Ovary (tissue), 9 donors: Measurements from ENCODE around the gene CCDC148. TPM values are rescaled to one million over a fixed set of nuclear protein-coding genes. Genes with fewer than 3 reads are reported as not detected.

Source experiments
- DNase-seq, 5 donors: peaks; one replicate each; pipeline ENCODE4 v3.0.0-alpha.2; 2019 to 2020
- H3K27ac ChIP-seq, 2 donors: fragments of 200-600 bp; one replicate each; pipeline versions ENCODE4 v1.5.1 to v1.8.0; 2019 to 2022
- H3K27me3 ChIP-seq: fragments of 200-600 bp; one replicate; pipeline ENCODE4 v1.8.0; 2022
- H3K36me3 ChIP-seq: fragments of 200-600 bp; sonication (generic); one replicate; pipeline ENCODE4 v1.5.1; 2019
- H3K4me1 ChIP-seq: one replicate; pipeline ENCODE4 v1.8.1; 2013; ENCODE audit warnings: mild to moderate bottlenecking, moderate library complexity; ENCODE audit not compliant: insufficient read depth
- H3K4me3 ChIP-seq: fragments of 200-600 bp; sonication (generic); one replicate; pipeline ENCODE4 v1.5.1; 2017
- H3K9me3 ChIP-seq, 2 donors: fragments of 200-600 bp in 1 of 2; sonication (generic) in 1 of 2; one replicate each; pipeline versions ENCODE4 v1.5.1 to v1.8.1; 2013 to 2019; ENCODE audit warnings: mild to moderate bottlenecking in 1 of 2, moderate library complexity in 1 of 2
- EP300 ChIP-seq: sonication (generic); formaldehyde crosslinking; IDR thresholded peaks from one replicate; pipeline ENCODE4 v1.6.1; 2017; ENCODE audit warnings: antibody characterized with exemption
- POLR2A ChIP-seq: fragments of 450-650 bp; IDR thresholded peaks from one replicate; pipeline ENCODE4 v1.6.1; 2017; ENCODE audit warnings: antibody characterized with exemption, mild to moderate bottlenecking, moderate library complexity
- WGBS, 3 donors: extraction: QIAGEN DNeasy Blood & Tissue Kit in 1 of 3; methylation state at CpG; one replicate each; pipeline versions ENCODE4 v1.1.5 to v1.1.7; 2013 to 2017; 5-methylcytosine and 5-hydroxymethylcytosine counted together
- intact Hi-C, 4 donors: fragments of 100-400 bp; cut with DNase I; formaldehyde crosslinking; loops; one replicate each; pipeline versions ENCODE4 v1.11.0 to v1.15.1; 2022 to 2023
- polyA plus RNA-seq, 2 donors: library from polyadenylated mRNA; stranded (reverse); fragments of 200-250 nt in 1 of 2; fragments of 350-450 nt in 1 of 2; fragmentation: Illumina TruSeq in 1 of 2; extraction: RNeasy Lipid Tissue Mini Kit (QIAGEN cat#74804) in 1 of 2; gene quantifications; one replicate each; pipeline ENCODE4 v1.2.3, GENCODE V29; 2013 to 2014
- total RNA-seq, 7 donors: library from RNA; depleted of rRNA in 2 of 7; stranded (reverse); fragments of >200 nt in 2 of 7; fragmentation: NEBNext Ultra II Directional in 3 of 7; extraction: Animal tissue kit (Norgen Biotek cat#: 25700) in 3 of 7; gene quantifications; one replicate each; pipeline versions ENCODE4 v1.1.0 to v1.2.4, GENCODE V29; 2016 to 2023
- TF ChIP-seq, protein P1 (sequence below), 3 donors: fragments of 450-650 bp in 2 of 3; fragments of 200-600 bp in 1 of 3; IDR thresholded peaks; one replicate each; pipeline versions ENCODE4 v1.5.1 to v1.8.0; 2016 to 2022; ENCODE audit warnings: antibody characterized with exemption in 3 of 3, mild to moderate bottlenecking in 1 of 3
- donor health status: DM: no; HTN: no; CAD: no; lungs with moderate emphysema.
- donor health status: DM: no; HTN: no; CAD: no.
- donor health status: Bipolar disorder and iron deficiency.
- donor health status: DM: yes; HTN: yes; CAD: no.
- donor health status: DM: no; HTN: no; CAD: no.
- donor health status: DM: yes; HTN: yes; CAD: no.

CCDC148 gene
- total and polyA plus RNA-seq, 9 donors = 0.80 to 6.6 (median 3.5) TPM

DNA sequence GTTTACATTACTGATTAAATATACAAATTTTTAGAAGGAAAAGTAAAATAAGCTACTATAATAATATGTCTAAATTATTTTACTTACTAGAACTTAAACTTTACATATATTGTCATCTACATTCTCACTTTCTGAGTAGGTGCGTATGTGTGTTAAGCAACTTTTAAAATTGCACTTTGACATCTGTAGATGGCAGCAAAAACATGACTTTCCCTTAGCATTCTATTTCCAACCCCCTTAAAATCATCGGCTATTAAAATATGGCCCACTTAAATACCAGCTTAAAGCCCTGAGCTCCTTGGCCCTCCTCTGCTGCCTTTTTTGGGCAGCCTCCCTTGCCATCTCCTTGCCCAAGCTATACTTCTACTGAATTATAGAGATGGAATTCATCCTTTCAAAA, 276.9 kb downstream of the CCDC148 start:
- WGBS, 3 donors = 9 to 13% (median 9%) methylated on average over 2 of the region's 2 CpGs

GRCh38 chr2:158178646-158179045, 277.9 kb downstream of the CCDC148 start:
- 15 to 24% (median 19%) methylated on average over 3 of the region's 3 CpGs for WGBS, 3 donors
- TF ChIP-seq EP300 = no peak
- no peak for TF ChIP-seq POLR2A
- TF ChIP-seq, protein P1, sequence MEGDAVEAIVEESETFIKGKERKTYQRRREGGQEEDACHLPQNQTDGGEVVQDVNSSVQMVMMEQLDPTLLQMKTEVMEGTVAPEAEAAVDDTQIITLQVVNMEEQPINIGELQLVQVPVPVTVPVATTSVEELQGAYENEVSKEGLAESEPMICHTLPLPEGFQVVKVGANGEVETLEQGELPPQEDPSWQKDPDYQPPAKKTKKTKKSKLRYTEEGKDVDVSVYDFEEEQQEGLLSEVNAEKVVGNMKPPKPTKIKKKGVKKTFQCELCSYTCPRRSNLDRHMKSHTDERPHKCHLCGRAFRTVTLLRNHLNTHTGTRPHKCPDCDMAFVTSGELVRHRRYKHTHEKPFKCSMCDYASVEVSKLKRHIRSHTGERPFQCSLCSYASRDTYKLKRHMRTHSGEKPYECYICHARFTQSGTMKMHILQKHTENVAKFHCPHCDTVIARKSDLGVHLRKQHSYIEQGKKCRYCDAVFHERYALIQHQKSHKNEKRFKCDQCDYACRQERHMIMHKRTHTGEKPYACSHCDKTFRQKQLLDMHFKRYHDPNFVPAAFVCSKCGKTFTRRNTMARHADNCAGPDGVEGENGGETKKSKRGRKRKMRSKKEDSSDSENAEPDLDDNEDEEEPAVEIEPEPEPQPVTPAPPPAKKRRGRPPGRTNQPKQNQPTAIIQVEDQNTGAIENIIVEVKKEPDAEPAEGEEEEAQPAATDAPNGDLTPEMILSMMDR (IDR thresholded peaks at IDR 0.05) = no peak
- intact Hi-C loops = no loop called here

More for the DNA sequence above, 276.9 kb downstream of the CCDC148 start:
- TF ChIP-seq, protein P1 (IDR thresholded peaks at IDR 0.05) = no peak
- TF ChIP-seq POLR2A (no peak), EP300 (no peak)
- no peak overlapping the region for H3K4me3 ChIP-seq
- intact Hi-C loops = loop anchor here in 2 of 4 donors (10.0 kb wide), 2 partner anchors 565 to 575 kb away; no protein-coding TSS in a partner anchor
- H3K4me1 ChIP-seq = no peaks in the 10 kb centered on the region
- H3K27me3 ChIP-seq = no peaks in the 10 kb centered on the region
- no peak for DNase-seq
- no peak overlapping the region for H3K27ac ChIP-seq
- no peaks in the 10 kb centered on the region for H3K9me3 ChIP-seq
- H3K36me3 ChIP-seq = no peaks in the 10 kb centered on the region

DNA sequence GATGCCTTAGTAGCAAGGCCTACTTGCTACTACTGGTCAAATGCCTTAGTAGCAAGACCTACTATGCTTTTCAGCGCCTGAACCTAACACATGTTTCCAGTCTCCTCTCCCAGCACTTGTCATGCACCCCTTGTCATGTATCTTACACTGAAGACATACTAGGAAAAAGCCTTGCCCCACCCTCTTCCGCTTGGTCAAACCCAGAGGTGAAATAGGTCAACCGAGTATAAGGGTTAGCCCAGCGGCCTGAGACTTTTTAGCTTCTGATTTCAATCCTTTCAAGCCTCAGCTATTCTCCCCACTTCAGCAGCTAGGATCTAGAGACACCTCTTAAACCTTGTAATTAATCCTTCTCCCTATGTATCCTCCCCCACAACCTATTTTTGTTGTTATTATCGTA, 281.6 kb downstream of the CCDC148 start:
- DNase-seq = no peak
- TF ChIP-seq, protein P1 (IDR thresholded peaks at IDR 0.05) = no peak
- no peak for TF ChIP-seq EP300
- TF ChIP-seq POLR2A = no peak

More at GRCh38 chr2:158178646-158179045, 277.9 kb downstream of the CCDC148 start:
- no peaks in the 10 kb centered on the region for H3K9me3 ChIP-seq
- no peak overlapping the region for H3K4me3 ChIP-seq
- H3K4me1 ChIP-seq = no peaks in the 10 kb centered on the region
- DNase-seq = no peak
- H3K36me3 ChIP-seq = no peaks in the 10 kb centered on the region
- H3K27me3 ChIP-seq = no peaks in the 10 kb centered on the region
- no peak overlapping the region for H3K27ac ChIP-seq

GRCh38 chr2:158174495-158174894, 282.1 kb downstream of the CCDC148 start:
- H3K9me3 ChIP-seq = no peaks in the 10 kb centered on the region
- no peak for DNase-seq
- no peak overlapping the region for H3K27ac ChIP-seq
- no peaks in the 10 kb centered on the region for H3K4me1 ChIP-seq
- no peaks in the 10 kb centered on the region for H3K36me3 ChIP-seq
- no peaks in the 10 kb centered on the region for H3K27me3 ChIP-seq
- H3K4me3 ChIP-seq = no peak overlapping the region
- intact Hi-C loops = no loop called here
- 75 to 86% (median 79%) methylated on average over 1 of the region's 1 CpG for WGBS, 3 donors
- TF ChIP-seq, protein P1 (IDR thresholded peaks at IDR 0.05) = no peak
- TF ChIP-seq EP300 = no peak
- no peak for TF ChIP-seq POLR2A

More for the DNA sequence above, 281.6 kb downstream of the CCDC148 start:
- H3K4me1 ChIP-seq = no peaks in the 10 kb centered on the region
- intact Hi-C loops = no loop called here
- WGBS, 3 donors = 95 to 96% (median 95%) methylated on average over 5 of the region's 5 CpGs
- H3K4me3 ChIP-seq = no peak overlapping the region
- no peaks in the 10 kb centered on the region for H3K36me3 ChIP-seq
- H3K27ac ChIP-seq = no peak overlapping the region
- H3K27me3 ChIP-seq = no peaks in the 10 kb centered on the region
- H3K9me3 ChIP-seq = no peaks in the 10 kb centered on the region
